K562 (cell line): ENCODE results near the gene ECD. TPM values are rescaled to one million over a fixed set of nuclear protein-coding genes. Genes with fewer than 3 reads are reported as not detected.

Experiments
- ATAC-seq: fragments of 200-7000 bp; cut with Tn5 transposase; 3 replicates; pipeline ENCODE4 v1.9.1; 2020; ENCODE audit warnings: moderate library complexity
- BruUV-seq: library from RNA; stranded (reverse); fragments of 400-500 nt; replicated peaks from 2 replicates; lab custom pipeline; 2021; lab: Mats Ljungman, UMichigan
- CTCF ChIA-PET: fragments of 300-600 bp; formaldehyde crosslinking; extraction: SDS; loops from one replicate; lab custom pipeline; 2021; ENCODE audit warnings: low intra/inter-chr PET ratio; lab: Yijun Ruan, JAX
- POLR2A ChIA-PET: fragments of 300-600, 350-650 bp; sonication (Branson Sonifier 250); formaldehyde crosslinking; extraction: SDS; loops from one replicate; lab custom pipeline; 2021; ENCODE audit warnings: antibody characterized with exemption, inconsistent platforms; lab: Yijun Ruan, JAX
- DNase-seq, 4 experiments: peaks; one replicate each; pipeline versions ENCODE4 v3.0.0 to v3.0.0-alpha.2; 2011 to 2018; ENCODE audit warnings: low spot score in 3 of 4, mixed read lengths in 3 of 4; ENCODE audit errors: extremely low read depth in 1 of 4
- FAIRE-seq: peaks from 2 replicates; lab custom pipeline; 2011; peaks lifted over from hg19 to GRCh38; lab: Jason Lieb, UNC
- H2AFZ ChIP-seq: 2 replicates; pipeline ENCODE4 v1.6.0; 2011; ENCODE audit warnings: low read depth, low read length, control low read depth, inconsistent platforms
- H3K27ac ChIP-seq: fragments of 200-600 bp; 3 replicates; pipeline ENCODE4 v1.8.0; 2011; ENCODE audit warnings: low read depth, mild to moderate bottlenecking, control low read depth, inconsistent platforms, low read length, moderate library complexity, mixed read lengths; ENCODE audit errors: extremely low read depth
- H3K27me3 ChIP-seq, 2 experiments: fragments of 300-600 bp in 1 of 2; 2 replicates in 1 of 2; 3 replicates in 1 of 2; pipeline versions ENCODE4 v1.6.0 to v1.8.0; 2011; ENCODE audit warnings: inconsistent platforms in 2 of 2, low read length in 2 of 2, mild to moderate bottlenecking in 1 of 2, mixed read lengths in 1 of 2, moderate library complexity in 1 of 2; ENCODE audit not compliant: control insufficient read depth in 2 of 2, insufficient read depth in 2 of 2
- H3K36me3 ChIP-seq: fragments of 300-600 bp; 3 replicates; pipeline ENCODE4 v1.8.0; 2011; ENCODE audit warnings: mild to moderate bottlenecking, low read length, inconsistent platforms; ENCODE audit not compliant: control insufficient read depth, insufficient read depth
- H3K4me1 ChIP-seq, 2 experiments: fragments of 200-600 bp in 1 of 2; replicated peaks in 1 of 2; 2 replicates in 1 of 2; 3 replicates in 1 of 2; pipeline versions ENCODE4 v1.5.1 to v1.8.0; 2011; ENCODE audit warnings: inconsistent platforms in 2 of 2, low read length in 2 of 2, mild to moderate bottlenecking in 1 of 2, mixed read lengths in 1 of 2, moderate library complexity in 1 of 2; ENCODE audit not compliant: control insufficient read depth in 2 of 2, insufficient read depth in 2 of 2
- H3K4me2 ChIP-seq: 2 replicates; pipeline ENCODE4 v1.6.1; 2011; ENCODE audit warnings: low read length, control low read depth, inconsistent platforms, mixed read lengths; ENCODE audit not compliant: insufficient read depth
- H3K4me3 ChIP-seq: fragments of 200-600 bp; sonication (generic), shearing (Covaris generic); 2 replicates; pipeline ENCODE4 v1.5.1; 2016; ENCODE audit warnings: control low read depth, inconsistent platforms
- H3K79me2 ChIP-seq: fragments of 200-600 bp; 3 replicates; pipeline ENCODE4 v1.8.0; 2011; ENCODE audit warnings: low read length, inconsistent platforms; ENCODE audit not compliant: control insufficient read depth, insufficient read depth
- H3K9ac ChIP-seq, 2 experiments: 2 replicates each; pipeline versions ENCODE4 v1.6.0 to v1.6.1; 2011; ENCODE audit warnings: low read depth in 2 of 2, low read length in 2 of 2, control low read depth in 1 of 2, inconsistent platforms in 1 of 2, mild to moderate bottlenecking in 1 of 2, mixed read lengths in 1 of 2; ENCODE audit not compliant: insufficient read depth in 1 of 2
- H3K9me1 ChIP-seq: one replicate; pipeline ENCODE4 v1.6.0; 2011; ENCODE audit warnings: inconsistent platforms, mild to moderate bottlenecking, low read length, moderate library complexity; ENCODE audit not compliant: control insufficient read depth, insufficient read depth
- H3K9me3 ChIP-seq: replicated peaks from 2 replicates; pipeline ENCODE4 v1.5.1; 2011; ENCODE audit warnings: low read depth, low read length, inconsistent platforms; ENCODE audit not compliant: control insufficient read depth, insufficient read depth
- H4K20me1 ChIP-seq: replicated peaks from 2 replicates; pipeline ENCODE4 v1.6.1; 2011; ENCODE audit warnings: low read length, inconsistent platforms, mixed read lengths; ENCODE audit not compliant: control insufficient read depth, insufficient read depth
- ATF3 ChIP-seq, 2 experiments: fragments of 450-650 bp in 1 of 2; sonication (generic) in 1 of 2; formaldehyde crosslinking in 1 of 2; IDR thresholded peaks in 1 of 2; conservative IDR thresholded peaks in 1 of 2; 2 replicates each; pipeline versions ENCODE4 v1.6.1 to v1.8.1; 2016 to 2023; ENCODE audit warnings: mild to moderate bottlenecking in 2 of 2, moderate library complexity in 2 of 2, inconsistent platforms in 1 of 2, missing genetic modification reagents in 1 of 2
- NRF1 ChIP-seq, 2 experiments: fragments of 450-650 bp; IDR thresholded peaks in 1 of 2; conservative IDR thresholded peaks in 1 of 2; 2 replicates each; pipeline ENCODE4 v1.6.1; 2014; ENCODE audit warnings: mild to moderate bottlenecking in 2 of 2
- POLR3G ChIP-seq: IDR thresholded peaks from 2 replicates; pipeline ENCODE4 v1.6.1; 2011; ENCODE audit not compliant: insufficient read length, insufficient replicate concordance; ENCODE audit errors: extremely low read depth
- RCOR1 ChIP-seq, 2 experiments: IDR thresholded peaks; 2 replicates each; pipeline ENCODE4 v1.6.1; 2012; ENCODE audit warnings: low read depth in 2 of 2, low read length in 2 of 2, borderline replicate concordance in 1 of 2, improper control_type of control experiment in 1 of 2
- TCF3 ChIP-seq: sonication (generic); formaldehyde crosslinking; IDR thresholded peaks from 2 replicates; pipeline ENCODE4 v1.4.0; 2020; ENCODE audit warnings: mild to moderate bottlenecking, missing genetic modification reagents
- TEAD2 ChIP-seq: fragments of 450-650 bp; IDR thresholded peaks from 2 replicates; pipeline ENCODE4 v1.6.1; 2016; ENCODE audit warnings: missing genetic modification characterization, control low read depth, missing compliant biosample characterization
- ZNF282 ChIP-seq: sonication (generic); formaldehyde crosslinking; IDR thresholded peaks from 2 replicates; pipeline ENCODE4 v1.8.1; 2023; ENCODE audit warnings: missing genetic modification reagents
- ZNF589 ChIP-seq: fragments of 200-800 bp; sonication (Bioruptor generic); IDR thresholded peaks from 2 replicates; pipeline ENCODE4 v1.6.1; 2016; ENCODE audit warnings: low read depth, missing genetic modification characterization, missing compliant biosample characterization
- WGBS: fragments of 100-300 bp; shearing (Covaris generic); methylation state at CpG from one replicate; pipeline ENCODE4 v1.1.6; 2016; ENCODE audit warnings: low coverage, mixed read lengths; ENCODE audit not compliant: insufficient coverage; ENCODE audit errors: missing lambda C conversion rate; 5-methylcytosine and 5-hydroxymethylcytosine counted together
- in situ Hi-C: fragments of 300-500 bp; cut with MboI; formaldehyde crosslinking; loops from 4 replicates; pipeline ENCODE4 v1.15.0; 2018; ENCODE audit warnings: inconsistent platforms, mixed read lengths
- intact Hi-C: fragments of 100-400 bp; cut with micrococcal nuclease; formaldehyde crosslinking; loops from 2 replicates; pipeline ENCODE4 v1.14.2; 2022
- polyA plus RNA-seq, 8 experiments: library from polyadenylated mRNA; depleted of rRNA in 4 of 8; stranded (reverse) in 5 of 8; unstranded in 3 of 8; fragments of >200 nt; fragmentation: Nextera tagmentation in 2 of 8; fragmentation: Illumina TruSeq in 1 of 8; extraction: Ambion mirVana in 2 of 8; extraction: Trizol in 1 of 8; gene quantifications; 2 replicates each; pipeline versions ENCODE4 v1.2.1 to v1.2.3, GENCODE V29; 2011 to 2014; ENCODE audit warnings: inconsistent platforms in 1 of 8, missing spikeins in 1 of 8
- total RNA-seq, 7 experiments: library from RNA; depleted of rRNA in 6 of 7; stranded (reverse); fragments of >200 nt in 6 of 7; fragmentation: Illumina TruSeq in 2 of 7; extraction: Trizol in 2 of 7; gene quantifications; 2 replicates each; pipeline versions ENCODE4 v1.2.1 to v1.2.3, GENCODE V29; 2011 to 2021; ENCODE audit warnings: low replicate concordance in 1 of 7
- TF ChIP-seq, protein P1 (sequence below): fragments of 450-650 bp; IDR thresholded peaks from 2 replicates; pipeline ENCODE4 v1.6.1; 2018; ENCODE audit not compliant: partially characterized antibody
- TF ChIP-seq, protein P2 (sequence below): fragments of 200-800 bp; sonication (Bioruptor generic); IDR thresholded peaks from 2 replicates; pipeline ENCODE4 v1.6.1; 2017; ENCODE audit warnings: missing genetic modification characterization, missing compliant biosample characterization

The ECD gene
- total and polyA plus RNA-seq, 9 of the 15 experiments (the other 6 are each of a cell fraction or from before 2014, with no cell fraction given), result 33.5 to 79.9 (median 53.2) TPM

DNA sequence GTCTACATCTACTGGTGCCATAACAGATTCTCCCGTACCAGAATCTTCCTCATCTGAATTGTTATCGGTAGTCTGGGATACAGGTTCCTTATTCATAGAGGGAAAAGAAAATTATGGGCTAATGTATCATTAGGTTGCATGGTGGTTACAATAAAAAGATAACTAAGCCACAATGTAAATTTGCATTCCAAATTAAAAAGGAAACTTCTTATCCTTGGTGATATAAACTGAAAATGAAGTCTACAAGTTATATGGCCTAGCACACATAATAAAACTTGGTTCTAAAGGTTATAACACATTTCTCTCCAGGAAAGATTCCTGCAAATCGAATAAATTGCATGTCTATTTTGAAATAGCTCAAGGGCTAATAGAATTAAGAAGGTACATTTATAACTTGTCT lies 33.1 kb downstream of the ECD start:
- ATAC-seq (no peak), DNase-seq (no peak), FAIRE-seq (no peak)
- Histone ChIP-seq H3K9me3 (no peaks in the 10 kb centered on the region), H4K20me1 (no peaks in the 10 kb centered on the region), H3K9ac (no peak overlapping the region), H3K9me1 (no peaks in the 10 kb centered on the region), H3K4me3 (no peak overlapping the region), H3K36me3 (peaks cover 82% of the 10 kb centered on the region), H2AFZ (no peak overlapping the region), H3K4me2 (no peak overlapping the region), H3K27ac (no peak overlapping the region), H3K27me3 (no peaks in the 10 kb centered on the region), H3K79me2 (no peaks in the 10 kb centered on the region; the same call in 2 of the 3 replicates), H3K4me1 (no peaks in the 10 kb centered on the region)
- ChIA-PET CTCF (no interaction called here), POLR2A (interaction anchor here (0.8 to 2.9 kb wide), 6 partner anchors 9 to 38 kb away, joined by 3 to 9 read pairs (median 4); partner anchors contain the start of gene P4HA1)
- 88% methylated on average over 3 of the region's 3 CpGs for WGBS
- intact Hi-C loops, result no loop called here
- no TSS peak for BruUV-seq
- no peak for TF ChIP-seq ATF3 (IDR thresholded peaks at IDR 0.05)
- no peak for TF ChIP-seq ATF3 (CRISPR knock-in tag; conservative IDR thresholded peaks at IDR 0.05)
- TF ChIP-seq POLR3G, result no peak
- no peak for TF ChIP-seq TEAD2 (tag)
- TF ChIP-seq ZNF282 (CRISPR knock-in tag), result no peak
- TF ChIP-seq ZNF589 (CRISPR knock-in tag), result no peak
- no peak for TF ChIP-seq TCF3 (CRISPR knock-in tag)
- no peak for TF ChIP-seq RCOR1 (IDR thresholded peaks at IDR 0.05; ENCODE audit: borderline replicate concordance in 1 of 2, low read depth in 2 of 2, low read length in 2 of 2)
- TF ChIP-seq NRF1 (conservative IDR thresholded peaks at IDR 0.05 in 1 of 2, IDR thresholded peaks at IDR 0.05 in 1 of 2), result no peak
- TF ChIP-seq, protein P1, sequence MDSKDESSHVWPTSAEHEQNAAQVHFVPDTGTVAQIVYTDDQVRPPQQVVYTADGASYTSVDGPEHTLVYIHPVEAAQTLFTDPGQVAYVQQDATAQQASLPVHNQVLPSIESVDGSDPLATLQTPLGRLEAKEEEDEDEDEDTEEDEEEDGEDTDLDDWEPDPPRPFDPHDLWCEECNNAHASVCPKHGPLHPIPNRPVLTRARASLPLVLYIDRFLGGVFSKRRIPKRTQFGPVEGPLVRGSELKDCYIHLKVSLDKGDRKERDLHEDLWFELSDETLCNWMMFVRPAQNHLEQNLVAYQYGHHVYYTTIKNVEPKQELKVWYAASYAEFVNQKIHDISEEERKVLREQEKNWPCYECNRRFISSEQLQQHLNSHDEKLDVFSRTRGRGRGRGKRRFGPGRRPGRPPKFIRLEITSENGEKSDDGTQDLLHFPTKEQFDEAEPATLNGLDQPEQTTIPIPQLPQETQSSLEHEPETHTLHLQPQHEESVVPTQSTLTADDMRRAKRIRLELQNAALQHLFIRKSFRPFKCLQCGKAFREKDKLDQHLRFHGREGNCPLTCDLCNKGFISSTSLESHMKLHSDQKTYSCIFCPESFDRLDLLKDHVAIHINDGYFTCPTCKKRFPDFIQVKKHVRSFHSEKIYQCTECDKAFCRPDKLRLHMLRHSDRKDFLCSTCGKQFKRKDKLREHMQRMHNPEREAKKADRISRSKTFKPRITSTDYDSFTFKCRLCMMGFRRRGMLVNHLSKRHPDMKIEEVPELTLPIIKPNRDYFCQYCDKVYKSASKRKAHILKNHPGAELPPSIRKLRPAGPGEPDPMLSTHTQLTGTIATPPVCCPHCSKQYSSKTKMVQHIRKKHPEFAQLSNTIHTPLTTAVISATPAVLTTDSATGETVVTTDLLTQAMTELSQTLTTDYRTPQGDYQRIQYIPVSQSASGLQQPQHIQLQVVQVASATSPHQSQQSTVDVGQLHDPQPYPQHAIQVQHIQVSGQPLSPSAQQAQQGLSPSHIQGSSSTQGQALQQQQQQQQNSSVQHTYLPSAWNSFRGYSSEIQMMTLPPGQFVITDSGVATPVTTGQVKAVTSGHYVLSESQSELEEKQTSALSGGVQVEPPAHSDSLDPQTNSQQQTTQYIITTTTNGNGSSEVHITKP, result no peak
- TF ChIP-seq, protein P2, sequence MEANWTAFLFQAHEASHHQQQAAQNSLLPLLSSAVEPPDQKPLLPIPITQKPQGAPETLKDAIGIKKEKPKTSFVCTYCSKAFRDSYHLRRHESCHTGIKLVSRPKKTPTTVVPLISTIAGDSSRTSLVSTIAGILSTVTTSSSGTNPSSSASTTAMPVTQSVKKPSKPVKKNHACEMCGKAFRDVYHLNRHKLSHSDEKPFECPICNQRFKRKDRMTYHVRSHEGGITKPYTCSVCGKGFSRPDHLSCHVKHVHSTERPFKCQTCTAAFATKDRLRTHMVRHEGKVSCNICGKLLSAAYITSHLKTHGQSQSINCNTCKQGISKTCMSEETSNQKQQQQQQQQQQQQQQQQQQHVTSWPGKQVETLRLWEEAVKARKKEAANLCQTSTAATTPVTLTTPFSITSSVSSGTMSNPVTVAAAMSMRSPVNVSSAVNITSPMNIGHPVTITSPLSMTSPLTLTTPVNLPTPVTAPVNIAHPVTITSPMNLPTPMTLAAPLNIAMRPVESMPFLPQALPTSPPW (CRISPR knock-in tag), result no peak
- in situ Hi-C loops, result no loop called here
